Measurements from ENCODE around the gene MAP4K3.
A peak's percentile ranks its signal among the peaks of the same experiment; 100 is the strongest.

The MAP4K3 gene

DNA sequence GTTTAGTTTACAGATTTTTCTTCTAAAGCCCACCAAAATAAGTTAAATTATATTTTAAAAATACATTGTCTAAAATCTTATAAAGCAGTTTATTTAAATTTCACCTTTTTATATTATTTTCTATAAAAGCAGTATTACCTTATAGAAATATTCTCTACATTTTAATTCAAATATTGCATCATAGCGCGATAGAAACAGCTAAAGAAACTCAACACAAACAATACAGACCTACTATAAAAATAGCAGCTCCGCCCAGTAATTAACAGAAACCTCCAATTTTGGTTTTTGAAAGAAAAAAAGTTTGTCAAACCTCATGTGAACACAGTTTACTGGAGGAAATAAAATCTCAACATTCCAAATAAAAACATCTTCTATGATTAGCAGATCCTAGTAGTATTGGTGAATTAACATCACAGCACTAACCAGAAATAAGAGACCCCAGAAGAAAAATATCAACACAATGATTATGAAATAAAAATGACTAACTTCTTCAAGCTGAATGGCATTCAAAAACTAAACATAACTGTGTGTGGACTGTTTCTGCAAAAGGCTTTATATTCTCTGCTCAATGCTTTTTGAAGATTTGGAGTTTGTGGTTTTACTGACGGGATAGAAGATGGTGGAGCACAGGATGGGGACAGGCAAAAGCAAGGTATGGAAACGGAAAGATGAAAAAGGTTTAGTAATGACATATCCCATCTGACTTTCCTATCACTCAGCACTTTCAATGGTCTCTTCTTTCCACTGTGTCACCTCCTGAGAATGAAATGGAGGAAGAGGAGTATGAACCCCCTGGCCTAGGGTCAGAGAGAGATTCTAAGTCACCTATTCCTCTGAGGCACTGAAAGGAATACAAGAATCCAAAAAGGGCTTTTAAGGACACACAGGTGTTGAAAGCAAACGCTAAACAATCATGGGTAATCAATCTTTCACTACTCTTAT lies 17.5 kb downstream of the MAP4K3 start:
- Mint-ChIP-seq H3K9me3 (peaks cover 3% of the 10 kb centered on the region), H3K4me3 (no peak overlapping the region), H3K27ac (peak overlapping the region; percentile 12), H3K36me3 (ENCODE audit: low read depth) (peaks cover 27% of the 10 kb centered on the region), H3K27me3 (ENCODE audit: low read depth, poor library complexity) (no peaks in the 10 kb centered on the region), H3K4me1 (peaks cover 9% of the 10 kb centered on the region)
- TF ChIP-seq, protein P1, sequence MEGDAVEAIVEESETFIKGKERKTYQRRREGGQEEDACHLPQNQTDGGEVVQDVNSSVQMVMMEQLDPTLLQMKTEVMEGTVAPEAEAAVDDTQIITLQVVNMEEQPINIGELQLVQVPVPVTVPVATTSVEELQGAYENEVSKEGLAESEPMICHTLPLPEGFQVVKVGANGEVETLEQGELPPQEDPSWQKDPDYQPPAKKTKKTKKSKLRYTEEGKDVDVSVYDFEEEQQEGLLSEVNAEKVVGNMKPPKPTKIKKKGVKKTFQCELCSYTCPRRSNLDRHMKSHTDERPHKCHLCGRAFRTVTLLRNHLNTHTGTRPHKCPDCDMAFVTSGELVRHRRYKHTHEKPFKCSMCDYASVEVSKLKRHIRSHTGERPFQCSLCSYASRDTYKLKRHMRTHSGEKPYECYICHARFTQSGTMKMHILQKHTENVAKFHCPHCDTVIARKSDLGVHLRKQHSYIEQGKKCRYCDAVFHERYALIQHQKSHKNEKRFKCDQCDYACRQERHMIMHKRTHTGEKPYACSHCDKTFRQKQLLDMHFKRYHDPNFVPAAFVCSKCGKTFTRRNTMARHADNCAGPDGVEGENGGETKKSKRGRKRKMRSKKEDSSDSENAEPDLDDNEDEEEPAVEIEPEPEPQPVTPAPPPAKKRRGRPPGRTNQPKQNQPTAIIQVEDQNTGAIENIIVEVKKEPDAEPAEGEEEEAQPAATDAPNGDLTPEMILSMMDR (IDR thresholded peaks at IDR 0.05): no peak
- no peak for DNase-seq

DNA sequence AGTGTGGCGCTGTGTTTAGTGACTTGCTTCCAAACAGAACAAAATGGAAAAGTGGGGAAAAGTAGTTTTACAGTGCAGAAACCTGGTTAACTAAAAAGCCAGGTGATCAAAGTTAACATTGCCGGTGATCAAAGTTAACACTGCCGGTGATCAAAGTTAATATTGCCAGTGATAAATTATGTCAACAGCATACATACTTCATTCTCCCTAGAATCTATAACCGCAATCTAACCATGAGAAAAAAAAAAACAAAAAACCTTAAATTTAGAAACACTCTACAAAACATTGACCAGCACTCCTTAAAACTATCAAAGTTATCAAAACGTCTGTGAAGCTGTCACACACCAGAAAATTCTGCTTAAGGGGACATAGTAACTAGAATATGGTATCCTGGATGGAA lies 18.6 kb downstream of the MAP4K3 start:
- Mint-ChIP-seq H3K27me3 (ENCODE audit: low read depth, poor library complexity) (no peaks in the 10 kb centered on the region), H3K9me3 (peaks cover 2% of the 10 kb centered on the region), H3K4me1 (peaks cover 9% of the 10 kb centered on the region), H3K4me3 (no peak overlapping the region), H3K36me3 (ENCODE audit: low read depth) (peaks cover 25% of the 10 kb centered on the region), H3K27ac (no peak overlapping the region)
- no peak for DNase-seq
- TF ChIP-seq, protein P1 (IDR thresholded peaks at IDR 0.05): no peak

DNA sequence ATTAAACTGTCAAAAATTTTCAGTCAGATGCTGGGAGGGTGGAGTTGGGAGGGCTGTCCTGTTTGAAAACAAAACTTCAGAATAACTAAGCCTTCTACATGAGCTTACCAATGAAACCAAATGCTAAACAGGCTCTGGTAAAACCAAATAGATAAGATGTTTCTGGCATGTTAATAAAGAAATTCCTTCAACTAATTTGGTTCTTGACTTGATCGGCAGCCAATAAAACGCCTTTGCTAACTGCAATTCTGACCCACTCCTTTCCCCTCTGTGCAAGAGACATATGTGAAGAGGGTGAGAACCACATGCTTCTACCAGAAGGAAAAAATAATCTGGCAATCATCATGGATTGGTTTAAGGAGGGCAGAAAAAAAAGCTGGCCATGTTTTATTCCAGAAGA lies 20.9 kb downstream of the MAP4K3 start:
- no peak for DNase-seq
- no peaks in the 10 kb centered on the region for H3K9me3 Mint-ChIP-seq
- H3K4me1 Mint-ChIP-seq: peaks cover 17% of the 10 kb centered on the region
- TF ChIP-seq, protein P1 (IDR thresholded peaks at IDR 0.05): no peak
- H3K27ac Mint-ChIP-seq: no peak overlapping the region
- H3K27me3 Mint-ChIP-seq (ENCODE audit: low read depth, poor library complexity): no peaks in the 10 kb centered on the region
- H3K36me3 Mint-ChIP-seq (ENCODE audit: low read depth): peaks cover 6% of the 10 kb centered on the region
- H3K4me3 Mint-ChIP-seq: no peak overlapping the region

DNA sequence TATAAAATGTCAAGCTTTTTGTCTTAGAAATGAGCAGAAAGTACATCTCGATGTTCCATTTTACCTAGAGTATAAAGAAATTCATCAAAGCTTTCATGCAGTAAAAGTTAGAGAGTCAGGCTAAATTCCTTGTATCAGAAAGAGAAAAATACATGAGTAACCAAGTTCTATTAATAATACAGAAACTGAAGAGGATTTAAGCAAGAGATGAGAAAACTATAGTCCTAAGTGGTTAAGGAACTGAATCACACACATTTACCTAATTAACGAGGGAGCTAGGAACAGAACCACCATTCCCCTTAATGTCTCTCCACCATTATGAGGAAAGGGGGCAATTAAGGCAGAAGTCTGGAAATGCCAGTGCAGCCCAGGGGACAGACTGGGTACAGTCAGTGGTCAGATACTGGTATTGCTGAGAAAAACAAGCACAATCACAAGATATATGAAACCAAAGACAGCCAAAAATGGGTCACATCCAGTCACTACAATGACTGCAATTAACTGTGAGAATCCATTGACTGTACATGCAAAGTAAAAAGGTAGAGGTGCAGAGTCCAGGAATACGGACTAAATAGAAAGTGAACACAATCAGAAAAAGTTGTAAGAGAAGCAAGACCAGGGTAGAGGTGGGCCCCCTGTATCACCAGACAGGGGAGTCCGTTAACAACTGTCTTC lies 23.9 kb downstream of the MAP4K3 start:
- TF ChIP-seq, protein P1 (IDR thresholded peaks at IDR 0.05): no peak
- DNase-seq: no peak
- H3K27ac Mint-ChIP-seq: no peak overlapping the region
- H3K36me3 Mint-ChIP-seq (ENCODE audit: low read depth): no peaks in the 10 kb centered on the region
- H3K27me3 Mint-ChIP-seq (ENCODE audit: low read depth, poor library complexity): no peaks in the 10 kb centered on the region
- no peaks in the 10 kb centered on the region for H3K9me3 Mint-ChIP-seq
- no peak overlapping the region for H3K4me3 Mint-ChIP-seq
- peaks cover 25% of the 10 kb centered on the region for H3K4me1 Mint-ChIP-seq

DNA sequence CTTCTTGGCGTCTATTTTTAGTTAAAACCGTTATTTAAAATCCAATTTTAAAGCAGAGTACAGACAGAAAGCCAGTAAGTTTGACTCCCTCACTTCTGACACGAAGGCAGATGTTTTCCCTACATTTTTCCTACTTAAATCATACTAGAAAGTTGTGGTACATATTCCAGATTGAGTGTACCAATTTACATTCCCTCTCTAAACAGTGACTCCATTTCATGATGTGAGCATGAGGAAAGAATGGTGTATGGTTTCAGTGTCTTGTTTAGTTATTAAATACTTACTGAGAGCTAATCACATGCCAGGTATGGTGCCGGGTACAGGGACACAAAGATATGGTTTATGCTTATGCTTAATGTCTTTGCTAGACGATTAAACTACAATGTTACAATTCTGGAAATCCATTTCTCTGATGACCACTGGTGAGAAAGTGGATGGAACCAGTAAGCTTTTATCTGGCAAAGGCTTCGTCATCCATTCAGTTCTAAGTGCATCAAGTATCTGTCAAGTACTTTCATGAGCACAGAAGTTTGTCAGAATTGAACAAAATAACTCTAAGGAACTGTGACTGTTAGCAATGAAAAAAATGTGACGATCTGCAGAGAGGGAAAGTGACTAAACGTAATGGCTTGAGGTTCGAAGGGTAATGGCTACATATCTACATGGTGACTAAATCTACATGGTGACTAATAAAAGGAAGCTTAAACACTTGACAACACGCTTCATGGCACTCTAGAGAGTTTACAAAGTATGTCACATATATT lies 25.7 kb downstream of the MAP4K3 start:
- no peak for DNase-seq
- Mint-ChIP-seq H3K36me3 (ENCODE audit: low read depth) (no peaks in the 10 kb centered on the region), H3K4me1 (peaks cover 30% of the 10 kb centered on the region), H3K27ac (no peak overlapping the region), H3K4me3 (no peak overlapping the region), H3K9me3 (no peaks in the 10 kb centered on the region), H3K27me3 (ENCODE audit: low read depth, poor library complexity) (no peaks in the 10 kb centered on the region)
- TF ChIP-seq, protein P1 (IDR thresholded peaks at IDR 0.05): no peak
